ENCODE measurements around the gene PHB1.

PHB1 gene

GRCh38 chr17:49457564-49458535, 43.2 kb upstream of the PHB1 start:
- TF ChIP-seq ZBTB7A (IDR thresholded peaks at IDR 0.05; ENCODE audit: low read depth): no peak
- TF ChIP-seq EP300 (IDR thresholded peaks at IDR 0.05; ENCODE audit: borderline replicate concordance): no peak
- TF ChIP-seq YY1 (IDR thresholded peaks at IDR 0.05; ENCODE audit: low read depth): no peak
- TF ChIP-seq RAD21 (IDR thresholded peaks at IDR 0.05; ENCODE audit: low read depth): no peak

- TF ChIP-seq TCF12 (IDR thresholded peaks at IDR 0.05; ENCODE audit: low read depth) (no peak), CEBPB (IDR thresholded peaks at IDR 0.05) (no peak), TEAD4 (IDR thresholded peaks at IDR 0.05) (no peak)
Measured at GRCh38 chr17:49456183-49456965, 41.7 kb upstream of the PHB1 start.

- TF ChIP-seq CREB1 (IDR thresholded peaks at IDR 0.05; ENCODE audit: low read depth): no peak
- TF ChIP-seq REST (IDR thresholded peaks at IDR 0.05; ENCODE audit: low read depth): no peak
- TF ChIP-seq ZBTB7A (IDR thresholded peaks at IDR 0.05; ENCODE audit: low read depth): no peak
- no peak for TF ChIP-seq RAD21 (IDR thresholded peaks at IDR 0.05; ENCODE audit: low read depth)
- TF ChIP-seq MAX (IDR thresholded peaks at IDR 0.05): no peak
- no peak for TF ChIP-seq CEBPB (IDR thresholded peaks at IDR 0.05)
- no peak for TF ChIP-seq USF1 (IDR thresholded peaks at IDR 0.05)
- TF ChIP-seq EP300 (IDR thresholded peaks at IDR 0.05; ENCODE audit: borderline replicate concordance): no peak
- no peak for TF ChIP-seq NFIC (IDR thresholded peaks at IDR 0.05)
- TF ChIP-seq YY1 (IDR thresholded peaks at IDR 0.05; ENCODE audit: low read depth): no peak
Measured at GRCh38 chr17:49455272-49455861, 40.7 kb upstream of the PHB1 start.

GRCh38 chr17:49454050-49454449, 39.4 kb upstream of the PHB1 start:
- TF ChIP-seq RAD21 (IDR thresholded peaks at IDR 0.05; ENCODE audit: low read depth): no peak
- no peak for TF ChIP-seq EGR1 (IDR thresholded peaks at IDR 0.05)
- TF ChIP-seq FOXM1 (IDR thresholded peaks at IDR 0.05; ENCODE audit: borderline replicate concordance, low read depth): no peak
- TF ChIP-seq ZBTB7A (IDR thresholded peaks at IDR 0.05; ENCODE audit: low read depth): no peak
- TF ChIP-seq MAX (IDR thresholded peaks at IDR 0.05): no peak
- no peak for TF ChIP-seq TCF12 (IDR thresholded peaks at IDR 0.05; ENCODE audit: low read depth)
- TF ChIP-seq NFIC (IDR thresholded peaks at IDR 0.05): peak; percentile 27; the same call in 1 of the 2 replicates
- no peak for TF ChIP-seq CEBPB (IDR thresholded peaks at IDR 0.05)

- no peak for TF ChIP-seq TAF1 (IDR thresholded peaks at IDR 0.05; ENCODE audit: low read depth)
- TF ChIP-seq EP300 (IDR thresholded peaks at IDR 0.05; ENCODE audit: borderline replicate concordance): no peak
- no peak for TF ChIP-seq FOXM1 (IDR thresholded peaks at IDR 0.05; ENCODE audit: borderline replicate concordance, low read depth)
- TF ChIP-seq CREB1 (IDR thresholded peaks at IDR 0.05; ENCODE audit: low read depth): no peak
- TF ChIP-seq NFIC (IDR thresholded peaks at IDR 0.05): no peak
- TF ChIP-seq EGR1 (IDR thresholded peaks at IDR 0.05): no peak
- TF ChIP-seq REST (IDR thresholded peaks at IDR 0.05; ENCODE audit: low read depth): no peak
- TF ChIP-seq CEBPB (IDR thresholded peaks at IDR 0.05): no peak
- TF ChIP-seq RAD21 (IDR thresholded peaks at IDR 0.05; ENCODE audit: low read depth): no peak
- TF ChIP-seq MAX (IDR thresholded peaks at IDR 0.05): no peak
- no peak for TF ChIP-seq USF1 (IDR thresholded peaks at IDR 0.05)
- no peak for TF ChIP-seq YY1 (IDR thresholded peaks at IDR 0.05; ENCODE audit: low read depth)
- no peak for TF ChIP-seq ZBTB7A (IDR thresholded peaks at IDR 0.05; ENCODE audit: low read depth)
- no peak for TF ChIP-seq TCF12 (IDR thresholded peaks at IDR 0.05; ENCODE audit: low read depth)
- TF ChIP-seq TEAD4 (IDR thresholded peaks at IDR 0.05): no peak
Measured at GRCh38 chr17:49452661-49453060, 38.0 kb upstream of the PHB1 start.

All from Ishikawa (cell line).